Motor neuron (in vitro differentiated cells): ENCODE data around the gene SNAPIN. TPM values are rescaled to one million over a fixed set of nuclear protein-coding genes. Genes with fewer than 3 reads are reported as not detected.

Experiments
- ATAC-seq, 8 experiments: fragments of 200-7000 bp; cut with Tn5 transposase; replicated peaks in 6 of 8; 2 replicates each; pipeline ENCODE4 v1.8.0; 2021; ENCODE audit warnings: mild to moderate bottlenecking in 8 of 8, moderate library complexity in 8 of 8
- H3K27ac ChIP-seq, 2 donors: fragments of 250-450 bp; sonication (Bioruptor Pico); 2 replicates each; pipeline ENCODE4 v1.9.0; 2021; ENCODE audit warnings: antibody characterized with exemption in 2 of 2, mild to moderate bottlenecking in 2 of 2, moderate library complexity in 1 of 2
- H3K4me1 ChIP-seq, 2 donors: fragments of 250-450 bp; sonication (Bioruptor Pico); replicated peaks in 1 of 2; 2 replicates each; pipeline ENCODE4 v1.6.1; 2021; ENCODE audit warnings: antibody characterized with exemption in 2 of 2, mild to moderate bottlenecking in 2 of 2, moderate library complexity in 1 of 2
- H3K4me3 ChIP-seq, 5 donors: fragments of 250-450 bp; sonication (Bioruptor Pico); 2 replicates each; pipeline ENCODE4 v1.9.0; 2021; ENCODE audit warnings: antibody characterized with exemption in 5 of 5, mild to moderate bottlenecking in 5 of 5, moderate library complexity in 4 of 5
- WGBS, 10 experiments: fragments of 450-650 bp; shearing (Covaris generic); methylation state at CpG; one replicate each; pipeline ENCODE4 v1.0.0; 2022; 5-methylcytosine and 5-hydroxymethylcytosine counted together
- in situ Hi-C, 9 experiments: fragments of 400-800 bp; cut with MboI; loops; one replicate each; pipeline ENCODE4 v1.15.0; 2021; ENCODE audit warnings: low sequenced_read_pairs in 9 of 9, low pct_unique_long_range_greater_than_20kb in 2 of 9; ENCODE audit not compliant: unreplicated experiment in 9 of 9
- total RNA-seq, 8 experiments: library from RNA; unstranded; fragments of 300-600 nt; gene quantifications; 2 replicates each; pipeline versions ENCODE4 v1.2.3 to v1.2.4, GENCODE V29; 2022

Gene SNAPIN
- total RNA-seq, 8 experiments from 2014 or later, result 36.1 to 93.5 (median 53.3) TPM

DNA sequence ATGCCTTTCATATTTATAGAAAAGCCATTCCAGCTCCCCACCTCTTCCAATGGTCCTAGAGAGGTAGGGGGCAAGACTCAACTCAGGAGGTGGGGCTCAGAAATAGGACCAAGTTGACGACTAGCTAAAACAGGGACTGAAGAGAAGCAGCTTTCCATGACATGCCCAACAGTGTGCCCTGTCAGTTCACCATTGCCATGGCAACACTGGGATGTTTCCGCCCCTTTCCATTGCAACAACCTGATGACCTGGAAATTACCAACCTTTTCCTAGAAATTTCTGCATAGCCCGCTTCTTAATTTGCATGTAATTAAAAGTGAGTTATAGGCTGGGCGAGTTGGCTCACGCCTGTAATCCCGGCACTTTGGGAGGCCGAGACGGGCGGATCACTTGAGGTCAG lies 47.0 kb downstream of the SNAPIN start:
- peak in 3 of 8 experiments; percentile 42 to 49 (median 46) for ATAC-seq
- 33 to 100% (median 85%) methylated on average over 1 to 9 of the region's 9 CpGs; no CpG with 5 or more reads in 2 of the 10 experiments for WGBS, 10 experiments
- Histone ChIP-seq H3K27ac (no peak overlapping the region), H3K4me3 (no peak overlapping the region), H3K4me1 (no peaks in the 10 kb centered on the region)
- in situ Hi-C loops, result no loop called here

DNA sequence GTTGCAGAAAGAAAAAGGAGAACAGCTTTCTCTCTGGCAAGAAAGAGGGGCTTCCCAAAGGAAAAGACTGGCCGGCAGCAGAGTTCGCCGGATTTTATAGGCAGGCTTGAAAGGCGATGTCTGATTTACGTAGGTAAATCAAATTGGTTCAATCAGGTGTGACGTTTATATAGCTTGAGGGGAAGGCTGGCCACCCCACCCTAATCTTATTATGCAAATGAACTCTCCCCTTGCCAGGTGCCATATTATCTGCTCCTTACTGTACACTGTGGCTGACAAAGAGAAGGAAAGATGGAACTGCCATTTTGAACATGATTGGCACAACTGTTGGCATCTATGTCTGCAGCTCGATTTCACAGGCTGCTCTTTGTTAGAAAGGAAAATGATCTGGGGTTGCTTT lies 52.5 kb downstream of the SNAPIN start:
- Histone ChIP-seq H3K27ac (no peak overlapping the region), H3K4me3 (no peak overlapping the region), H3K4me1 (no peaks in the 10 kb centered on the region)
- 0 to 83% (median 71%) methylated on average over 2 to 7 of the region's 7 CpGs; no CpG with 5 or more reads in 4 of the 10 experiments for WGBS, 10 experiments
- ATAC-seq, result peak in 1 of 8 experiments; percentile 8
- in situ Hi-C loops, result no loop called here

Other genes starting within 250 kb of the SNAPIN start
- gene S100A7A, start 242.2 kb upstream of the SNAPIN start, total RNA-seq, result under 1 TPM in 5 of 8 experiments, not detected in 3; 0.10 to 0.66 (median 0.14) TPM
- not detected for gene S100A7, start 198.1 kb upstream of the SNAPIN start, total RNA-seq
- 1,000 to 10,000 TPM in 1 of 8 experiments, 100 to 1,000 TPM in 2, 1 to 10 TPM in 4, under 1 TPM in 1; 0.49 to 2,482 (median 5.7) TPM for gene S100A6, start 122.7 kb upstream of the SNAPIN start, total RNA-seq
- not detected for gene S100A5, start 117.8 kb upstream of the SNAPIN start, total RNA-seq
- 1,000 to 10,000 TPM in 1 of 8 experiments, 10 to 100 TPM in 1, 1 to 10 TPM in 5, under 1 TPM in 1; 0.93 to 1,152 (median 3.7) TPM for gene S100A4, start 112.9 kb upstream of the SNAPIN start, total RNA-seq
- gene S100A3, start 109.4 kb upstream of the SNAPIN start, total RNA-seq, result 1 to 10 TPM in 2 of 8 experiments, under 1 TPM in 3, not detected in 3; 0.36 to 4.1 (median 1.00) TPM
- 1 to 10 TPM in 4 of 8 experiments, under 1 TPM in 2, not detected in 2; 0.23 to 4.5 (median 1.5) TPM for gene S100A2, start 92.9 kb upstream of the SNAPIN start, total RNA-seq
- gene S100A16, start 45.6 kb upstream of the SNAPIN start, total RNA-seq, result 100 to 1,000 TPM in 1 of 8 experiments, 10 to 100 TPM in 1, 1 to 10 TPM in 6; 2.0 to 108 (median 7.0) TPM
- gene S100A14, start 42.4 kb upstream of the SNAPIN start, total RNA-seq, result under 1 TPM in 5 of 8 experiments, not detected in 3; 0.11 to 0.66 (median 0.59) TPM
- gene S100A13, start 31.2 kb upstream of the SNAPIN start, total RNA-seq, result 100 to 1,000 TPM in 2 of 8 experiments, 10 to 100 TPM in 6; 44.1 to 224 (median 59.6) TPM
- 1 to 10 TPM in 5 of 8 experiments, under 1 TPM in 3; 0.38 to 3.7 (median 1.5) TPM for gene S100A1, start 30.3 kb upstream of the SNAPIN start, total RNA-seq
- gene CHTOP, start 24.6 kb upstream of the SNAPIN start, total RNA-seq, result 100 to 1,000 TPM in 4 of 8 experiments, 10 to 100 TPM in 4; 29.9 to 136 (median 99.2) TPM
- 100 to 1,000 TPM; 116 to 542 (median 228) TPM for gene ILF2, start 12.3 kb downstream of the SNAPIN start, total RNA-seq
- gene NPR1, start 20.0 kb downstream of the SNAPIN start, total RNA-seq, result under 1 TPM in 7 of 8 experiments, not detected in 1; 0.27 to 0.85 (median 0.64) TPM
- gene INTS3, start 69.3 kb downstream of the SNAPIN start, total RNA-seq, result 10 to 100 TPM; 33.0 to 70.4 (median 44.9) TPM
- gene SLC27A3, start 116.7 kb downstream of the SNAPIN start, total RNA-seq, result 10 to 100 TPM in 5 of 8 experiments, 1 to 10 TPM in 3; 5.0 to 49.7 (median 15.3) TPM